ENCODE measurements around the gene CADPS2. TPM values are rescaled to one million over a fixed set of nuclear protein-coding genes. Genes with fewer than 3 reads are reported as not detected.

CADPS2 gene
- total RNA-seq, 2 experiments from 2014 or later = not detected

GRCh38 chr7:122699017-122699416 lies 187.2 kb downstream of the CADPS2 start, which contains the start of gene RNF133:
RNF133 (minus strand) TSS chr7:122699117; CDS start chr7:122698918, 199 bp downstream.
- intact Hi-C loops (cut with micrococcal nuclease) = no loop called here
- no peak for TF ChIP-seq CTCF (IDR thresholded peaks at IDR 0.05)
- no peaks in the 10 kb centered on the region for H3K27me3 Mint-ChIP-seq
- CTCF ChIA-PET = interaction anchor here (1.2 kb wide), 1 partner anchor 9 kb away, joined by 5 read pairs; no protein-coding TSS in a partner anchor
- peaks cover 5% of the 10 kb centered on the region for H3K9me3 Mint-ChIP-seq
- no peak within 1 kb of the TSS for H3K27ac Mint-ChIP-seq
- ATAC-seq (no peak), DNase-seq (no peak)
- no peak within 1 kb of the TSS for H3K4me3 Mint-ChIP-seq
- no peaks in the 10 kb centered on the region for H3K36me3 Mint-ChIP-seq (ENCODE audit: low read depth)
- POLR2A ChIA-PET = no interaction called here
- H3K4me1 Mint-ChIP-seq (ENCODE audit: low read depth) = no peaks in the 10 kb centered on the region

GRCh38 chr7:122695816-122696215 lies 190.4 kb downstream of the CADPS2 start:
- no peak for ATAC-seq
- no peak for DNase-seq
- Mint-ChIP-seq H3K36me3 (ENCODE audit: low read depth) (no peaks in the 10 kb centered on the region), H3K27ac (no peak overlapping the region), H3K27me3 (no peaks in the 10 kb centered on the region), H3K4me3 (no peak overlapping the region), H3K9me3 (no peaks in the 10 kb centered on the region), H3K4me1 (ENCODE audit: low read depth) (no peaks in the 10 kb centered on the region)
- ChIA-PET CTCF (interaction anchor here (1.3 kb wide), 1 partner anchor 10 kb away, joined by 3 read pairs; no protein-coding TSS in a partner anchor), POLR2A (no interaction called here)
- no peak for TF ChIP-seq CTCF (IDR thresholded peaks at IDR 0.05)
- intact Hi-C loops (cut with micrococcal nuclease) = no loop called here

GRCh38 chr7:122694697-122695096 lies 191.6 kb downstream of the CADPS2 start:
- Mint-ChIP-seq H3K36me3 (ENCODE audit: low read depth) (no peaks in the 10 kb centered on the region), H3K27me3 (no peaks in the 10 kb centered on the region), H3K4me3 (no peak overlapping the region), H3K9me3 (no peaks in the 10 kb centered on the region), H3K4me1 (ENCODE audit: low read depth) (no peaks in the 10 kb centered on the region), H3K27ac (no peak overlapping the region)
- no peak for TF ChIP-seq CTCF (IDR thresholded peaks at IDR 0.05)
- no peak for ATAC-seq
- no peak for DNase-seq
- ChIA-PET POLR2A (no interaction called here), CTCF (interaction anchor here (1.3 kb wide), 1 partner anchor 9 kb away, joined by 3 read pairs; no protein-coding TSS in a partner anchor)
- intact Hi-C loops (cut with micrococcal nuclease) = no loop called here

- intact Hi-C loops (cut with micrococcal nuclease) = no loop called here
- DNase-seq = no peak
- ATAC-seq = no peak
- no peak overlapping the region for H3K4me3 Mint-ChIP-seq
- no peaks in the 10 kb centered on the region for H3K27me3 Mint-ChIP-seq
- H3K27ac Mint-ChIP-seq = no peak overlapping the region
- ChIA-PET CTCF (no interaction called here), POLR2A (no interaction called here)
- H3K4me1 Mint-ChIP-seq (ENCODE audit: low read depth) = no peaks in the 10 kb centered on the region
- H3K36me3 Mint-ChIP-seq (ENCODE audit: low read depth) = no peaks in the 10 kb centered on the region
- TF ChIP-seq CTCF (IDR thresholded peaks at IDR 0.05) = no peak
- no peaks in the 10 kb centered on the region for H3K9me3 Mint-ChIP-seq
Measured at GRCh38 chr7:122692769-122693309, 193.4 kb downstream of the CADPS2 start.

GRCh38 chr7:122691569-122692235 lies 194.6 kb downstream of the CADPS2 start:
- POLR2A ChIA-PET = no interaction called here

More at GRCh38 chr7:122691569-122692235, 194.6 kb downstream of the CADPS2 start:
- no peak overlapping the region for H3K4me3 Mint-ChIP-seq
- TF ChIP-seq CTCF (IDR thresholded peaks at IDR 0.05) = no peak
- no peaks in the 10 kb centered on the region for H3K4me1 Mint-ChIP-seq (ENCODE audit: low read depth)
- no peak for ATAC-seq
- no peaks in the 10 kb centered on the region for H3K36me3 Mint-ChIP-seq (ENCODE audit: low read depth)
- CTCF ChIA-PET = no interaction called here
- DNase-seq = no peak
- H3K9me3 Mint-ChIP-seq = no peaks in the 10 kb centered on the region
- H3K27me3 Mint-ChIP-seq = no peaks in the 10 kb centered on the region
- no peak overlapping the region for H3K27ac Mint-ChIP-seq
- intact Hi-C loops (cut with micrococcal nuclease) = no loop called here

Measured in activated CD8-positive, alpha-beta T cell treated with anti-CD3 and anti-CD28 coated beads for 36 hours (primary cell).